NCI-H2227 (cell line): ENCODE results near the gene HOMER1.

ENCODE experiments used
- DNase-seq: peaks from one replicate; lab custom pipeline; 2025; ENCODE audit not compliant: unreplicated experiment; lab: John Stamatoyannopoulos, UW

HOMER1 gene

GRCh38 chr5:79490323-79490936 lies 23.5 kb downstream of the HOMER1 start:
- no peak for DNase-seq

GRCh38 chr5:79489773-79490172 lies 24.2 kb downstream of the HOMER1 start:
- no peak for DNase-seq

- no peak for DNase-seq
Measured at GRCh38 chr5:79488775-79489174, 25.2 kb downstream of the HOMER1 start.

GRCh38 chr5:79488058-79488457 lies 25.9 kb downstream of the HOMER1 start:
- no peak for DNase-seq

GRCh38 chr5:79487251-79487650 lies 26.7 kb downstream of the HOMER1 start:
- DNase-seq, result no peak

- DNase-seq, result no peak
Measured at GRCh38 chr5:79486116-79486515, 27.8 kb downstream of the HOMER1 start.

- no peak for DNase-seq
Measured at GRCh38 chr5:79484731-79485130, 29.2 kb downstream of the HOMER1 start.

GRCh38 chr5:79481574-79481973 lies 32.4 kb downstream of the HOMER1 start:
- DNase-seq, result no peak

GRCh38 chr5:79480991-79481390 lies 32.9 kb downstream of the HOMER1 start:
- DNase-seq, result no peak

- no peak for DNase-seq
Measured at GRCh38 chr5:79475152-79475466, 38.8 kb downstream of the HOMER1 start.

GRCh38 chr5:79474367-79475151 lies 39.4 kb downstream of the HOMER1 start:
- no peak for DNase-seq

GRCh38 chr5:79471556-79471955 lies 42.4 kb downstream of the HOMER1 start:
- DNase-seq, result no peak

GRCh38 chr5:79464695-79465332 lies 49.1 kb downstream of the HOMER1 start:
- peak; percentile 0 for DNase-seq

- no peak for DNase-seq
Measured at GRCh38 chr5:79464278-79464677, 49.7 kb downstream of the HOMER1 start.

GRCh38 chr5:79459626-79460025 lies 54.3 kb downstream of the HOMER1 start:
- no peak for DNase-seq

GRCh38 chr5:79456890-79457583 lies 56.9 kb downstream of the HOMER1 start:
- no peak for DNase-seq

- no peak for DNase-seq
Measured at GRCh38 chr5:79456400-79456799, 57.5 kb downstream of the HOMER1 start.

GRCh38 chr5:79454043-79454442 lies 59.9 kb downstream of the HOMER1 start:
- no peak for DNase-seq

GRCh38 chr5:79448336-79448735 lies 65.6 kb downstream of the HOMER1 start:
- DNase-seq, result no peak

GRCh38 chr5:79436821-79437220 lies 77.1 kb downstream of the HOMER1 start:
- DNase-seq, result no peak

GRCh38 chr5:79436224-79436623 lies 77.7 kb downstream of the HOMER1 start:
- no peak for DNase-seq

GRCh38 chr5:79430196-79430595 lies 83.7 kb downstream of the HOMER1 start:
- no peak for DNase-seq
